OCI-LY1 (cell line): Measurements from ENCODE around the gene RHAG.

ENCODE experiments used
- H2AFZ ChIP-seq: fragments of 200-600 bp; sonication (generic), shearing (Covaris generic); 2 replicates; pipeline ENCODE4 v1.6.0; 2014; ENCODE audit warnings: antibody characterized with exemption, mild to moderate bottlenecking, low read length
- H3F3A ChIP-seq: fragments of 200-600 bp; sonication (generic), shearing (Covaris generic); 2 replicates; pipeline ENCODE4 v1.6.0; 2014; ENCODE audit warnings: mild to moderate bottlenecking, antibody characterized with exemption, low read length, moderate library complexity; ENCODE audit not compliant: insufficient read depth
- H3K27ac ChIP-seq: fragments of 200-600 bp; sonication (generic); 2 replicates; pipeline ENCODE4 v1.5.1; 2014; ENCODE audit warnings: low read length, mixed run types, mild to moderate bottlenecking, low read depth; ENCODE audit not compliant: poor library complexity, severe bottlenecking
- H3K27me3 ChIP-seq: fragments of 200-600 bp; sonication (generic); 2 replicates; pipeline ENCODE4 v1.6.0; 2014; ENCODE audit warnings: antibody characterized with exemption, mild to moderate bottlenecking, low read length, moderate library complexity; ENCODE audit not compliant: insufficient read depth
- H3K36me3 ChIP-seq: fragments of 200-600 bp; sonication (generic); 2 replicates; pipeline ENCODE4 v1.6.1; 2014; ENCODE audit warnings: mild to moderate bottlenecking, antibody characterized with exemption, low read length, moderate library complexity, mixed read lengths; ENCODE audit not compliant: insufficient read depth
- H3K4me1 ChIP-seq: fragments of 200-600 bp; sonication (generic); 2 replicates; pipeline ENCODE4 v1.5.1; 2014; ENCODE audit warnings: mild to moderate bottlenecking, low read length, moderate library complexity; ENCODE audit not compliant: insufficient read depth, severe bottlenecking
- H3K4me2 ChIP-seq: fragments of 200-600 bp; sonication (generic), shearing (Covaris generic); 2 replicates; pipeline ENCODE4 v1.6.1; 2014; ENCODE audit warnings: low read length
- H3K4me3 ChIP-seq: fragments of 200-600 bp; sonication (generic); 2 replicates; pipeline ENCODE4 v1.5.1; 2014; ENCODE audit warnings: low read length, low read depth, mild to moderate bottlenecking, mixed read lengths; ENCODE audit not compliant: poor library complexity, severe bottlenecking
- H3K79me2 ChIP-seq: fragments of 200-600 bp; shearing (Covaris generic); 2 replicates; pipeline ENCODE4 v1.6.1; 2016; ENCODE audit warnings: mixed run types, low read length, mixed read lengths; ENCODE audit not compliant: insufficient read depth
- H3K9ac ChIP-seq: fragments of 200-600 bp; sonication (generic), shearing (Covaris generic); 2 replicates; pipeline ENCODE4 v1.6.1; 2014; ENCODE audit warnings: mild to moderate bottlenecking, low read length, mixed read lengths
- H3K9me2 ChIP-seq: fragments of 200-600 bp; sonication (generic), shearing (Covaris generic); 2 replicates; pipeline ENCODE4 v1.6.1; 2014; ENCODE audit warnings: low read depth, mild to moderate bottlenecking, low read length, mixed read lengths
- H3K9me3 ChIP-seq: fragments of 200-600 bp; shearing (Covaris generic); 2 replicates; pipeline ENCODE4 v1.6.1; 2014; ENCODE audit warnings: low read length, mixed read lengths
- H4K20me1 ChIP-seq: fragments of 200-600 bp; sonication (generic), shearing (Covaris generic); 2 replicates; pipeline ENCODE4 v1.6.0; 2016; ENCODE audit warnings: mild to moderate bottlenecking, low read length; ENCODE audit not compliant: insufficient read depth
- CTCF ChIP-seq: fragments of 200-600 bp; sonication (generic), shearing (Covaris generic); IDR thresholded peaks from 2 replicates; pipeline ENCODE4 v1.5.1; 2017; ENCODE audit warnings: mild to moderate bottlenecking, antibody characterized with exemption, low read length, moderate library complexity, mixed read lengths
- EZH2 ChIP-seq: fragments of 200-600 bp; sonication (generic), shearing (Covaris generic); IDR thresholded peaks from 2 replicates; pipeline ENCODE4 v1.8.0; 2017; ENCODE audit warnings: borderline replicate concordance, mixed run types, mild to moderate bottlenecking, antibody characterized with exemption, low read length, moderate library complexity, mixed read lengths

The RHAG gene

GRCh38 chr6:49645139-49645538 is 8.5 kb upstream of the RHAG start:
- H3K27me3 ChIP-seq, result no peaks in the 10 kb centered on the region
- TF ChIP-seq CTCF (no peak), EZH2 (no peak)
- H3K27ac ChIP-seq, result no peak overlapping the region
- no peaks in the 10 kb centered on the region for H3K9me3 ChIP-seq
- H3K79me2 ChIP-seq, result no peaks in the 10 kb centered on the region
- H2AFZ ChIP-seq, result no peak overlapping the region
- no peaks in the 10 kb centered on the region for H3K9me2 ChIP-seq
- H3K4me3 ChIP-seq, result no peak overlapping the region
- no peaks in the 10 kb centered on the region for H3K36me3 ChIP-seq
- H4K20me1 ChIP-seq, result no peaks in the 10 kb centered on the region
- H3K4me2 ChIP-seq, result no peak overlapping the region
- H3K4me1 ChIP-seq, result no peaks in the 10 kb centered on the region
- no peaks in the 10 kb centered on the region for H3F3A ChIP-seq
- no peak overlapping the region for H3K9ac ChIP-seq

- TF ChIP-seq CTCF (no peak), EZH2 (no peak)
- Histone ChIP-seq H3K9ac (no peak overlapping the region), H3K79me2 (no peaks in the 10 kb centered on the region), H3K27ac (no peak overlapping the region), H3K4me1 (no peaks in the 10 kb centered on the region), H3K4me2 (no peak overlapping the region), H2AFZ (no peak overlapping the region), H4K20me1 (no peaks in the 10 kb centered on the region), H3K9me3 (no peaks in the 10 kb centered on the region), H3K9me2 (no peaks in the 10 kb centered on the region), H3F3A (no peaks in the 10 kb centered on the region), H3K27me3 (no peaks in the 10 kb centered on the region), H3K36me3 (no peaks in the 10 kb centered on the region), H3K4me3 (no peak overlapping the region)
Measured at GRCh38 chr6:49639177-49639817, 2.7 kb upstream of the RHAG start.

GRCh38 chr6:49637350-49637731 is 702 bp upstream of the RHAG start:
- TF ChIP-seq CTCF, result no peak
- no peak for TF ChIP-seq EZH2
- Histone ChIP-seq H3K4me1 (no peaks in the 10 kb centered on the region), H3K9me3 (no peaks in the 10 kb centered on the region), H3K79me2 (no peaks in the 10 kb centered on the region), H3K27me3 (no peaks in the 10 kb centered on the region), H3K36me3 (no peaks in the 10 kb centered on the region), H3K4me2 (no peak overlapping the region), H3K27ac (no peak overlapping the region), H3K9ac (no peak overlapping the region), H3K4me3 (no peak overlapping the region), H2AFZ (no peak overlapping the region), H3F3A (no peaks in the 10 kb centered on the region), H3K9me2 (no peaks in the 10 kb centered on the region), H4K20me1 (no peaks in the 10 kb centered on the region)
